HEK293T (cell line): Measurements from ENCODE around the gene ZNF100.
"Not testable (repeated sequence)": the region's sequence is repeated elsewhere in the genome, so short reads cannot be mapped to it uniquely, and the experiment has no call there.

Experiments used
- CTCF ChIA-PET: fragments of 350-600 bp; formaldehyde crosslinking; extraction: SDS; loops from one replicate; lab custom pipeline; 2021; ENCODE audit warnings: antibody characterized with exemption, inconsistent platforms; lab: Yijun Ruan, JAX
- POLR2A ChIA-PET: fragments of 350-600 bp; formaldehyde crosslinking; extraction: SDS; loops from one replicate; lab custom pipeline; 2020; ENCODE audit warnings: antibody characterized with exemption, inconsistent platforms; lab: Yijun Ruan, JAX
- DNase-seq: peaks from one replicate; pipeline ENCODE4 v3.0.0; 2012; ENCODE audit warnings: mixed read lengths; ENCODE audit errors: extremely low spot score
- ARNT ChIP-seq: fragments of 450-650 bp; IDR thresholded peaks from 2 replicates; pipeline ENCODE4 v1.6.1; 2017; ENCODE audit warnings: mild to moderate bottlenecking
- BHLHE40 ChIP-seq: fragments of 450-650 bp; IDR thresholded peaks from 2 replicates; pipeline ENCODE4 v1.6.1; 2016; ENCODE audit warnings: mild to moderate bottlenecking, moderate library complexity, borderline replicate concordance
- CTBP1 ChIP-seq: fragments of 450-650 bp; IDR thresholded peaks from 2 replicates; pipeline ENCODE4 v1.6.1; 2016; ENCODE audit warnings: borderline replicate concordance
- ELF4 ChIP-seq: fragments of 450-650 bp; IDR thresholded peaks from 2 replicates; pipeline ENCODE4 v1.6.1; 2017; ENCODE audit warnings: antibody characterized with exemption
- FOXA1 ChIP-seq: fragments of 450-650 bp; IDR thresholded peaks from 2 replicates; pipeline ENCODE4 v1.6.1; 2016; ENCODE audit warnings: mild to moderate bottlenecking
- FOXK2 ChIP-seq: fragments of 450-650 bp; IDR thresholded peaks from 2 replicates; pipeline ENCODE4 v1.6.1; 2016; ENCODE audit warnings: mild to moderate bottlenecking
- FOXM1 ChIP-seq: fragments of 450-650 bp; IDR thresholded peaks from 2 replicates; pipeline ENCODE4 v1.6.1; 2017; ENCODE audit warnings: mild to moderate bottlenecking, borderline replicate concordance
- HDGF ChIP-seq: fragments of 450-650 bp; IDR thresholded peaks from 2 replicates; pipeline ENCODE4 v1.6.1; 2017; ENCODE audit warnings: antibody characterized with exemption, borderline replicate concordance
- L3MBTL2 ChIP-seq: fragments of 450-650 bp; conservative IDR thresholded peaks from 2 replicates; pipeline ENCODE4 v1.6.1; 2016; ENCODE audit warnings: mild to moderate bottlenecking
- LEF1 ChIP-seq: fragments of 450-650 bp; IDR thresholded peaks from 2 replicates; pipeline ENCODE4 v1.6.1; 2017; ENCODE audit warnings: mild to moderate bottlenecking, borderline replicate concordance
- NFRKB ChIP-seq: fragments of 450-650 bp; IDR thresholded peaks from 2 replicates; pipeline ENCODE4 v1.6.1; 2016; ENCODE audit warnings: mild to moderate bottlenecking, moderate library complexity
- PKNOX1 ChIP-seq: fragments of 450-650 bp; IDR thresholded peaks from 2 replicates; pipeline ENCODE4 v1.6.1; 2016
- SP1 ChIP-seq: fragments of 450-650 bp; IDR thresholded peaks from 2 replicates; pipeline ENCODE4 v1.6.1; 2017
- SUZ12 ChIP-seq: fragments of 450-650 bp; IDR thresholded peaks from 2 replicates; pipeline ENCODE4 v1.6.1; 2016; ENCODE audit warnings: mild to moderate bottlenecking
- TARDBP ChIP-seq: fragments of 450-650 bp; IDR thresholded peaks from 2 replicates; pipeline ENCODE4 v1.6.1; 2016
- ZNF384 ChIP-seq: fragments of 450-650 bp; IDR thresholded peaks from 2 replicates; pipeline ENCODE4 v1.6.1; 2016

ZNF100 gene

GRCh38 chr19:21758296-21758695 is 9.1 kb downstream of the ZNF100 start:
- CTCF ChIA-PET: no interaction called here
- DNase-seq: no peak
- POLR2A ChIA-PET: no interaction called here
- TF ChIP-seq CTBP1 (no peak), BHLHE40 (no peak), L3MBTL2 (no peak), LEF1 (no peak), PKNOX1 (no peak), ARNT (no peak), FOXA1 (no peak), ELF4 (no peak), FOXK2 (no peak), SP1 (no peak), ZNF384 (no peak)

- DNase-seq, POLR2A ChIA-PET, CTCF ChIA-PET: not testable (repeated sequence)
Observed at GRCh38 chr19:21755555-21755954, 11.8 kb downstream of the ZNF100 start.

- ChIA-PET CTCF (no interaction called here), POLR2A (no interaction called here)
- no peak for DNase-seq
- TF ChIP-seq NFRKB: no peak
Observed at GRCh38 chr19:21751384-21751783, 16.0 kb downstream of the ZNF100 start.

- DNase-seq: no peak
- ChIA-PET POLR2A (no interaction called here), CTCF (no interaction called here)
- no peak for TF ChIP-seq HDGF
- TF ChIP-seq SP1: no peak
- no peak for TF ChIP-seq ELF4
- TF ChIP-seq FOXK2: no peak
- TF ChIP-seq L3MBTL2: no peak
- no peak for TF ChIP-seq ZNF384
- TF ChIP-seq NFRKB: no peak
- no peak for TF ChIP-seq ARNT
- TF ChIP-seq TARDBP: no peak
- no peak for TF ChIP-seq LEF1
- TF ChIP-seq FOXM1: no peak
- no peak for TF ChIP-seq SUZ12
- TF ChIP-seq PKNOX1: no peak
- no peak for TF ChIP-seq CTBP1
- TF ChIP-seq FOXA1: no peak
Observed at GRCh38 chr19:21750586-21751128, 16.7 kb downstream of the ZNF100 start.

- DNase-seq: no peak
- CTCF ChIA-PET: no interaction called here
- TF ChIP-seq LEF1 (no peak), ZNF384 (no peak), L3MBTL2 (no peak), CTBP1 (no peak), ARNT (no peak), FOXK2 (no peak), ELF4 (no peak)
- POLR2A ChIA-PET: no interaction called here
Observed at GRCh38 chr19:21749090-21749489, 18.3 kb downstream of the ZNF100 start.

GRCh38 chr19:21748088-21748487 is 19.3 kb downstream of the ZNF100 start:
- ChIA-PET POLR2A (no interaction called here), CTCF (no interaction called here)
- TF ChIP-seq ELF4 (no peak), NFRKB (no peak), HDGF (no peak), LEF1 (no peak), ARNT (no peak), FOXA1 (no peak), TARDBP (no peak), SUZ12 (no peak), SP1 (no peak), ZNF384 (no peak), PKNOX1 (no peak), BHLHE40 (no peak), CTBP1 (no peak)
- no peak for DNase-seq

GRCh38 chr19:21740559-21740958 is 26.8 kb downstream of the ZNF100 start:
- DNase-seq: no peak
- ChIA-PET CTCF (no interaction called here), POLR2A (no interaction called here)
- no peak for TF ChIP-seq TARDBP
- no peak for TF ChIP-seq LEF1
- TF ChIP-seq SP1: no peak

GRCh38 chr19:21726942-21727747 is 40.2 kb downstream of the ZNF100 start:
- CTCF ChIA-PET, POLR2A ChIA-PET, DNase-seq: not testable (repeated sequence)
